Endothelial cell of umbilical vein (primary cell): ENCODE measurements around the gene DDX51.

Experiments
- EZH2 ChIP-seq: IDR thresholded peaks from 2 replicates; pipeline ENCODE4 v1.6.1; 2012; ENCODE audit warnings: borderline replicate concordance, low read depth, mild to moderate bottlenecking, moderate library complexity, low read length, inconsistent platforms; ENCODE audit not compliant: severe bottlenecking
- JUN ChIP-seq: IDR thresholded peaks from 2 replicates; pipeline ENCODE4 v1.6.1; 2011; ENCODE audit warnings: borderline replicate concordance, low read depth; ENCODE audit not compliant: insufficient read length, insufficient read depth
- MYC ChIP-seq: IDR thresholded peaks from one replicate; pipeline ENCODE4 v1.6.1; 2011; ENCODE audit warnings: mild to moderate bottlenecking, low read depth, low read length
- POLR2A ChIP-seq: IDR thresholded peaks from 2 replicates; pipeline ENCODE4 v1.6.1; 2012; ENCODE audit warnings: low read depth, mild to moderate bottlenecking, control low read depth, low read length
- POLR2AphosphoS5 ChIP-seq: IDR thresholded peaks from 2 replicates; pipeline ENCODE4 v1.6.1; 2012; ENCODE audit warnings: low read depth, mild to moderate bottlenecking, control low read depth, low read length, moderate library complexity; ENCODE audit not compliant: insufficient read depth
- TF ChIP-seq, protein P1 (sequence below), 2 donors: IDR thresholded peaks; 1 replicate in 1 of 2; 2 replicates in 1 of 2; pipeline ENCODE4 v1.5.1; 2011; ENCODE audit warnings: low read length in 2 of 2, mild to moderate bottlenecking in 2 of 2, moderate library complexity in 2 of 2, control low read depth in 1 of 2, inconsistent platforms in 1 of 2, low read depth in 1 of 2; ENCODE audit not compliant: insufficient read depth in 1 of 2; ENCODE audit errors: extremely low read depth in 1 of 2
- TF ChIP-seq, protein P2 (sequence below): IDR thresholded peaks from 2 replicates; pipeline ENCODE4 v1.6.1; 2011; ENCODE audit not compliant: insufficient read depth, insufficient read length

DNA sequence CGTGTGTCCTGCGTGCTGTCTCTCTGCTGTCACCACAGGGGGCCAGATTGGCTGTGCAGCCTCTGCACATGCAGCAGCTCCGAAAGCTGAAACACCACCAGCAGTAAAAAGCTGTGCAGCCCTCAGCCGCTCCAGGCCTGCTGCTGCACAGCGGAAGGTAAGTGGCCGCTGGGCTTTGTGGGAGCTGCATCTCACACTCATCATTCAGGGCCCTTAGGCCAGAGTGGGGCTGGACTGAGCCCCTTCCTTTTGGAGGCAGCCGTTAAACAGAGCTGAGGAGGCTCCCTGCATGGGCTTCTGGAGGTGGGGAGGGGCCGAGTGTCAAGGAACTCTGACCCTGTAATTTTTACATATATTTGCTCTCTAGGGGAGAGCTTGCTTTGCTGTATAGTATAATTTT, 17.1 kb downstream of the DDX51 start:
- TF ChIP-seq, protein P1, sequence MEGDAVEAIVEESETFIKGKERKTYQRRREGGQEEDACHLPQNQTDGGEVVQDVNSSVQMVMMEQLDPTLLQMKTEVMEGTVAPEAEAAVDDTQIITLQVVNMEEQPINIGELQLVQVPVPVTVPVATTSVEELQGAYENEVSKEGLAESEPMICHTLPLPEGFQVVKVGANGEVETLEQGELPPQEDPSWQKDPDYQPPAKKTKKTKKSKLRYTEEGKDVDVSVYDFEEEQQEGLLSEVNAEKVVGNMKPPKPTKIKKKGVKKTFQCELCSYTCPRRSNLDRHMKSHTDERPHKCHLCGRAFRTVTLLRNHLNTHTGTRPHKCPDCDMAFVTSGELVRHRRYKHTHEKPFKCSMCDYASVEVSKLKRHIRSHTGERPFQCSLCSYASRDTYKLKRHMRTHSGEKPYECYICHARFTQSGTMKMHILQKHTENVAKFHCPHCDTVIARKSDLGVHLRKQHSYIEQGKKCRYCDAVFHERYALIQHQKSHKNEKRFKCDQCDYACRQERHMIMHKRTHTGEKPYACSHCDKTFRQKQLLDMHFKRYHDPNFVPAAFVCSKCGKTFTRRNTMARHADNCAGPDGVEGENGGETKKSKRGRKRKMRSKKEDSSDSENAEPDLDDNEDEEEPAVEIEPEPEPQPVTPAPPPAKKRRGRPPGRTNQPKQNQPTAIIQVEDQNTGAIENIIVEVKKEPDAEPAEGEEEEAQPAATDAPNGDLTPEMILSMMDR (IDR thresholded peaks at IDR 0.05; ENCODE audit: extremely low read depth in 1 of 2, insufficient read depth in 1 of 2, low read depth in 1 of 2, low read length in 2 of 2), result no peak
- TF ChIP-seq POLR2A (no peak), JUN (no peak), POLR2AphosphoS5 (no peak), MYC (no peak), EZH2 (no peak)
- TF ChIP-seq, protein P2, sequence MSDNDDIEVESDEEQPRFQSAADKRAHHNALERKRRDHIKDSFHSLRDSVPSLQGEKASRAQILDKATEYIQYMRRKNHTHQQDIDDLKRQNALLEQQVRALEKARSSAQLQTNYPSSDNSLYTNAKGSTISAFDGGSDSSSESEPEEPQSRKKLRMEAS, result no peak
